Measurements from ENCODE around the gene SDHAF3.

SDHAF3 gene

GRCh38 chr7:97224316-97224715, 106.8 kb downstream of the SDHAF3 start:
- no peak for DNase-seq

GRCh38 chr7:97226541-97226940, 109.0 kb downstream of the SDHAF3 start:
- no peak for DNase-seq

Measured in NCI-H2081 treated with DMSO at 0.1 percent for 48 hours (cell line).